SK-N-SH (cell line): Measurements from ENCODE around the gene ZDHHC18. TPM values are rescaled to one million over a fixed set of nuclear protein-coding genes. Genes with fewer than 3 reads are reported as not detected.

Experiments
- CTCF ChIA-PET: fragments of 300-600, 350-600 bp; formaldehyde crosslinking; extraction: SDS; loops from one replicate; lab custom pipeline; 2021; lab: Yijun Ruan, JAX
- POLR2A ChIA-PET: fragments of 350-600 bp; sonication (Branson Sonifier 250); formaldehyde crosslinking; extraction: SDS; loops from one replicate; lab custom pipeline; 2020; ENCODE audit warnings: antibody characterized with exemption, inconsistent platforms; lab: Yijun Ruan, JAX
- DNase-seq: peaks from one replicate; pipeline ENCODE4 v3.0.0; 2012
- H2AFZ ChIP-seq: fragments of 200-600 bp; sonication (generic); 2 replicates; pipeline ENCODE4 v1.8.1; 2016; ENCODE audit warnings: antibody characterized with exemption, mild to moderate bottlenecking, low read depth
- H3F3A ChIP-seq: fragments of 200-600 bp; sonication (generic); replicated peaks from 2 replicates; pipeline ENCODE3; 2016; ENCODE audit warnings: antibody characterized with exemption, mild to moderate bottlenecking; ENCODE audit not compliant: insufficient read depth
- H3K27ac ChIP-seq, 2 experiments: fragments of 200-500 bp in 1 of 2; fragments of 200-600 bp in 1 of 2; sonication (Bioruptor generic) in 1 of 2; sonication (generic), shearing (Covaris generic) in 1 of 2; 2 replicates each; pipeline versions ENCODE4 v1.5.1 to v1.6.1; 2014 to 2016; ENCODE audit warnings: low read depth in 2 of 2, inconsistent platforms in 1 of 2, low read length in 1 of 2, mild to moderate bottlenecking in 1 of 2, mixed read lengths in 1 of 2
- H3K27me3 ChIP-seq: fragments of 200-600 bp; sonication (generic), shearing (Covaris generic); 2 replicates; pipeline ENCODE4 v1.6.1; 2016; ENCODE audit warnings: mixed run types; ENCODE audit not compliant: insufficient read depth
- H3K36me3 ChIP-seq, 2 experiments: fragments of 200-500 bp in 1 of 2; fragments of 200-600 bp in 1 of 2; sonication (Bioruptor generic) in 1 of 2; sonication (generic) in 1 of 2; replicated peaks in 1 of 2; 2 replicates each; pipeline versions ENCODE3 to v1.5.1; 2014 to 2016; ENCODE audit warnings: low read length in 1 of 2, mild to moderate bottlenecking in 1 of 2; ENCODE audit not compliant: insufficient read depth in 2 of 2, control insufficient read depth in 1 of 2
- H3K4me1 ChIP-seq, 2 experiments: fragments of 200-500 bp in 1 of 2; fragments of 200-600 bp in 1 of 2; sonication (Bioruptor generic) in 1 of 2; sonication (generic), shearing (Covaris generic) in 1 of 2; 2 replicates each; pipeline versions ENCODE4 v1.5.1 to v1.6.1; 2014 to 2016; ENCODE audit warnings: low read depth in 1 of 2, low read length in 1 of 2, mixed run types in 1 of 2; ENCODE audit not compliant: insufficient read depth in 2 of 2, control insufficient read depth in 1 of 2
- H3K4me2 ChIP-seq: fragments of 200-600 bp; sonication (generic), shearing (Covaris generic); 2 replicates; pipeline ENCODE4 v1.6.1; 2017; ENCODE audit warnings: mixed run types
- H3K4me3 ChIP-seq, 2 experiments: fragments of 200-500 bp in 1 of 2; fragments of 200-600 bp in 1 of 2; sonication (Bioruptor generic) in 1 of 2; sonication (generic), shearing (Covaris generic) in 1 of 2; 2 replicates each; pipeline versions ENCODE4 v1.5.1 to v1.8.1; 2014 to 2016; ENCODE audit warnings: low read depth in 2 of 2, inconsistent platforms in 1 of 2, low read length in 1 of 2, mild to moderate bottlenecking in 1 of 2, mixed read lengths in 1 of 2, moderate library complexity in 1 of 2
- H3K79me2 ChIP-seq: fragments of 200-600 bp; sonication (generic); 2 replicates; pipeline ENCODE4 v1.8.1; 2017; ENCODE audit warnings: mild to moderate bottlenecking; ENCODE audit not compliant: insufficient read depth
- H3K9ac ChIP-seq: fragments of 200-600 bp; sonication (generic); 2 replicates; pipeline ENCODE4 v1.6.1; 2017; ENCODE audit warnings: mixed run types
- H3K9me2 ChIP-seq: fragments of 200-600 bp; sonication (generic); 2 replicates; pipeline ENCODE4 v1.6.1; 2017; ENCODE audit warnings: mixed run types
- H3K9me3 ChIP-seq: fragments of 200-600 bp; sonication (generic); 2 replicates; pipeline ENCODE4 v1.6.1; 2017; ENCODE audit warnings: mixed run types, mild to moderate bottlenecking, moderate library complexity
- H4K20me1 ChIP-seq: fragments of 200-600 bp; sonication (generic); 2 replicates; pipeline ENCODE4 v1.6.1; 2017; ENCODE audit warnings: mild to moderate bottlenecking, mixed run types; ENCODE audit not compliant: insufficient read depth
- CTCF ChIP-seq: fragments of 200-600 bp; sonication (generic); IDR thresholded peaks from 2 replicates; pipeline ENCODE4 v1.6.1; 2017; ENCODE audit warnings: antibody characterized with exemption, mild to moderate bottlenecking, moderate library complexity
- FOXJ3 ChIP-seq: sonication (generic); formaldehyde crosslinking; IDR thresholded peaks from 2 replicates; pipeline ENCODE4 v1.5.1; 2020; ENCODE audit warnings: mild to moderate bottlenecking, missing genetic modification reagents
- FOXM1 ChIP-seq: IDR thresholded peaks from 2 replicates; pipeline ENCODE4 v1.4.0; 2012; ENCODE audit warnings: low read depth, mild to moderate bottlenecking
- GABPA ChIP-seq: IDR thresholded peaks from 2 replicates; pipeline ENCODE4 v1.4.0; 2012; ENCODE audit warnings: low read depth, mild to moderate bottlenecking
- JUND ChIP-seq: IDR thresholded peaks from 2 replicates; pipeline ENCODE4 v1.4.0; 2012
- MXI1 ChIP-seq: IDR thresholded peaks from 2 replicates; pipeline ENCODE4 v1.6.1; 2012; ENCODE audit warnings: mild to moderate bottlenecking, low read depth, low read length, improper control_type of control experiment
- RAD21 ChIP-seq: IDR thresholded peaks from 2 replicates; pipeline ENCODE4 v1.6.1; 2012; ENCODE audit warnings: mild to moderate bottlenecking, low read length
- RCOR1 ChIP-seq: fragments of 150-350 bp; IDR thresholded peaks from 2 replicates; pipeline ENCODE4 v1.6.1; 2017; ENCODE audit warnings: antibody characterized with exemption, low read length
- REST ChIP-seq: IDR thresholded peaks from 2 replicates; pipeline ENCODE4 v1.6.1; 2012; ENCODE audit warnings: mild to moderate bottlenecking, low read depth, low read length, moderate library complexity
- TAF1 ChIP-seq: IDR thresholded peaks from 2 replicates; pipeline ENCODE4 v1.6.1; 2012; ENCODE audit warnings: low read depth, mild to moderate bottlenecking, low read length, moderate library complexity, borderline replicate concordance
- WGBS: methylation state at CpG from one replicate; pipeline ENCODE4 v1.1.6; 2017; ENCODE audit warnings: low lambda C conversion rate; 5-methylcytosine and 5-hydroxymethylcytosine counted together
- polyA plus RNA-seq, 3 experiments: library from polyadenylated mRNA; depleted of rRNA; stranded (reverse); fragments of >200 nt; gene quantifications; 2 replicates each; pipeline ENCODE4 v1.2.3, GENCODE V29; 2012

The ZDHHC18 gene
- polyA plus RNA-seq, 1 of the 3 experiments (the other 2 are of a cell fraction): 33.0 TPM

- Histone ChIP-seq H3K4me1 (peaks cover 4 to 10% of the 10 kb centered on the region in 2 experiments; a peak in 3 of 4 replicates), H3K36me3 (peaks cover 66 to 84% of the 10 kb centered on the region in 2 experiments), H3K9ac (no peak overlapping the region), H4K20me1 (peaks cover 4% of the 10 kb centered on the region; the same call in 1 of the 2 replicates), H3K9me3 (no peaks in the 10 kb centered on the region), H2AFZ (no peak overlapping the region), H3K27ac (no peak overlapping the region), H3K4me3 (no peak overlapping the region), H3K27me3 (no peaks in the 10 kb centered on the region), H3F3A (peaks cover 6% of the 10 kb centered on the region), H3K79me2 (peaks cover 75% of the 10 kb centered on the region), H3K4me2 (no peak overlapping the region), H3K9me2 (no peaks in the 10 kb centered on the region)
- ChIA-PET POLR2A (no interaction called here), CTCF (interaction anchor here (0.8 to 2.2 kb wide), 4 partner anchors 9 to 177 kb away, joined by 3 to 7 read pairs (median 5); partner anchors contain the start of gene PIGV)
- TF ChIP-seq JUND (no peak), TAF1 (no peak), FOXJ3 (no peak), MXI1 (no peak), FOXM1 (no peak), RAD21 (no peak), REST (no peak), RCOR1 (no peak), GABPA (no peak)
- WGBS: 94% methylated on average over 7 of the region's 11 CpGs
- no peak for DNase-seq
Measured at GRCh38 chr1:26779098-26779668, 47.3 kb upstream of the ZDHHC18 start.

GRCh38 chr1:26780344-26780957 lies 46.0 kb upstream of the ZDHHC18 start:
- Histone ChIP-seq H3K9me2 (no peaks in the 10 kb centered on the region), H3K27ac (no peak overlapping the region), H2AFZ (no peak overlapping the region), H3K4me2 (no peak overlapping the region), H3K4me3 (no peak overlapping the region), H3K79me2 (peaks cover 62% of the 10 kb centered on the region), H3K27me3 (no peaks in the 10 kb centered on the region), H3K9me3 (no peaks in the 10 kb centered on the region), H3K4me1 (peaks cover 4 to 17% of the 10 kb centered on the region in 2 experiments; a peak in 3 of 4 replicates), H3F3A (peaks cover 12% of the 10 kb centered on the region), H3K36me3 (peaks cover 53 to 71% of the 10 kb centered on the region in 2 experiments), H4K20me1 (peaks cover 4% of the 10 kb centered on the region; the same call in 1 of the 2 replicates), H3K9ac (no peak overlapping the region)
- WGBS: 89% methylated on average over 14 of the region's 21 CpGs
- no peak for DNase-seq
- CTCF ChIA-PET: no interaction called here
- POLR2A ChIA-PET: no interaction called here
- TF ChIP-seq CTCF: no peak
